Prostate gland (tissue), 2 donors: ENCODE results near the gene BPTF.

Experiments
- CTCF ChIP-seq, 4 experiments: fragments of 200-600 bp in 2 of 4; fragments of 450-650 bp in 2 of 4; sonication (generic) in 2 of 4; IDR thresholded peaks; 1 replicate in 3 of 4; 2 replicates in 1 of 4; pipeline ENCODE4 v1.5.1; 2016 to 2019; ENCODE audit warnings: antibody characterized with exemption in 4 of 4, mild to moderate bottlenecking in 2 of 4, moderate library complexity in 2 of 4
- POLR2AphosphoS5 ChIP-seq: sonication (generic); formaldehyde crosslinking; IDR thresholded peaks from one replicate; pipeline ENCODE4 v1.6.1; 2017; ENCODE audit warnings: antibody characterized with exemption

- TF ChIP-seq CTCF (IDR thresholded peaks at IDR 0.05) (no peak), POLR2AphosphoS5 (no peak)
These were observed 55.8 kb downstream of the BPTF start for GRCh38 chr17:67881083-67881482.
